Activated T-cell treated with anti-CD3 and anti-CD28 coated beads for 1 hour (primary cell): Measurements from ENCODE around the gene RNF113B.

ENCODE experiments used
- DNase-seq: peaks from one replicate; pipeline ENCODE4 v3.0.0-alpha.2; 2020; ENCODE audit warnings: low read depth

The RNF113B gene

GRCh38 chr13:98176777-98177608 lies at the start of gene RNF113B:
RNF113B (minus strand) TSS chr13:98177269; CDS start chr13:98177236, 33 bp downstream.
- DNase-seq = no peak

- DNase-seq = no peak
Measured at GRCh38 chr13:98226496-98226895, 49.4 kb upstream of the RNF113B start.

GRCh38 chr13:98225036-98225940 lies 48.2 kb upstream of the RNF113B start:
- no peak for DNase-seq

GRCh38 chr13:98224557-98224956 lies 47.5 kb upstream of the RNF113B start:
- DNase-seq = no peak

GRCh38 chr13:98223741-98224140 lies 46.7 kb upstream of the RNF113B start:
- no peak for DNase-seq

GRCh38 chr13:98222816-98223215 lies 45.7 kb upstream of the RNF113B start:
- no peak for DNase-seq

GRCh38 chr13:98222081-98222554 lies 45.0 kb upstream of the RNF113B start:
- DNase-seq = no peak

GRCh38 chr13:98221234-98221633 lies 44.2 kb upstream of the RNF113B start:
- DNase-seq = no peak

GRCh38 chr13:98220271-98220791 lies 43.3 kb upstream of the RNF113B start:
- DNase-seq = no peak

GRCh38 chr13:98219685-98220084 lies 42.6 kb upstream of the RNF113B start:
- no peak for DNase-seq

GRCh38 chr13:98217597-98217996 lies 40.5 kb upstream of the RNF113B start:
- no peak for DNase-seq

GRCh38 chr13:98216711-98217285 lies 39.7 kb upstream of the RNF113B start:
- DNase-seq = no peak

- no peak for DNase-seq
Measured at GRCh38 chr13:98216135-98216565, 39.1 kb upstream of the RNF113B start.

GRCh38 chr13:98215508-98215907 lies 38.4 kb upstream of the RNF113B start:
- no peak for DNase-seq

- no peak for DNase-seq
Measured at GRCh38 chr13:98214707-98215106, 37.6 kb upstream of the RNF113B start.

- DNase-seq = no peak
Measured at GRCh38 chr13:98214008-98214643, 37.1 kb upstream of the RNF113B start.

GRCh38 chr13:98213354-98213753 lies 36.3 kb upstream of the RNF113B start:
- DNase-seq = no peak

- DNase-seq = no peak
Measured at GRCh38 chr13:98212763-98213162, 35.7 kb upstream of the RNF113B start.

GRCh38 chr13:98208606-98209005 lies 31.5 kb upstream of the RNF113B start:
- no peak for DNase-seq

- DNase-seq = no peak
Measured at GRCh38 chr13:98207416-98207815, 30.3 kb upstream of the RNF113B start.

GRCh38 chr13:98206946-98207345 lies 29.9 kb upstream of the RNF113B start:
- DNase-seq = no peak

GRCh38 chr13:98204546-98204945 lies 27.5 kb upstream of the RNF113B start:
- DNase-seq = no peak
